PFSK-1 (cell line): ENCODE data around the gene MINDY4.

Source experiments
- POLR2AphosphoS5 ChIP-seq: IDR thresholded peaks from 2 replicates; pipeline ENCODE4 v1.6.1; 2012; ENCODE audit warnings: low read depth, mild to moderate bottlenecking, control low read depth, low read length, moderate library complexity
- REST ChIP-seq, 2 experiments: IDR thresholded peaks; 2 replicates each; pipeline versions ENCODE4 v1.6.1 to v1.8.0; 2011 to 2012; ENCODE audit warnings: low read depth in 2 of 2, low read length in 2 of 2, control low read depth in 1 of 2, inconsistent platforms in 1 of 2, mild to moderate bottlenecking in 1 of 2, moderate library complexity in 1 of 2; ENCODE audit not compliant: insufficient read depth in 1 of 2
- SIN3A ChIP-seq: IDR thresholded peaks from 2 replicates; pipeline ENCODE4 v1.6.1; 2012; ENCODE audit warnings: mild to moderate bottlenecking, low read length, moderate library complexity, borderline replicate concordance; ENCODE audit not compliant: insufficient read depth
- TAF1 ChIP-seq: IDR thresholded peaks from 2 replicates; pipeline ENCODE4 v1.6.1; 2012; ENCODE audit warnings: low read length, control low read depth, borderline replicate concordance; ENCODE audit not compliant: insufficient read depth

- no peak for TF ChIP-seq SIN3A
- TF ChIP-seq POLR2AphosphoS5: no peak
- TF ChIP-seq TAF1: no peak
- no peak for TF ChIP-seq REST (IDR thresholded peaks at IDR 0.05; ENCODE audit: insufficient read depth in 1 of 2, low read depth in 2 of 2, low read length in 2 of 2)
These were observed 116.3 kb downstream of the MINDY4 start for GRCh38 chr7:30887464-30887872.
